ENCODE measurements around the gene LIMA1. TPM values are rescaled to one million over a fixed set of nuclear protein-coding genes. Genes with fewer than 3 reads are reported as not detected.

The LIMA1 gene
- polyA plus RNA-seq, 4 donors = 85.0 to 124 (median 100) TPM

DNA sequence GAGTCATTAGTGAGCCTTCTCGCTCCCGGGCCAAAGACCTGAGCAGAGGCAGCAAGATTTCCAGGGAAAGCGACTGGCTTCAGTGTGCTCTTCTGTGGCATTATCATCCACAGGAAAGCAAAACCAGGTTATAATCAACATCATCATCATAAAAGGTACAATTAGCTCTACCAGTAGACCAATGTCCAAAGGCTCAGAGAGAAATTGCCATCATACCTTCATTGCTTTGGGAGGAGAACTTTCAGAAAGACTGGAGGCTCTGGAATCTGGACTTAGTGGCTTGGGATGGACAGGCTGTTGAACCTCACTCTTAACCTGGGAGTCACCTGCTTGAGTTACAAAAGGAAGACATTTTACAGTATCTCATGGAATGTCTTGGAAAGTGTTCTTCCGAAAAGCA, 91.1 kb downstream of the LIMA1 start:
- DNase-seq (ENCODE audit: low read depth in 4 of 4, low spot score in 3 of 4) = no peak

GRCh38 chr12:50190859-50191258, 92.5 kb downstream of the LIMA1 start:
- no peak for DNase-seq (ENCODE audit: low read depth in 4 of 4, low spot score in 3 of 4)

- DNase-seq (ENCODE audit: low read depth in 4 of 4, low spot score in 3 of 4) = no peak
These were observed 94.3 kb downstream of the LIMA1 start for GRCh38 chr12:50188875-50189575.

- no peak for DNase-seq (ENCODE audit: low read depth in 4 of 4, low spot score in 3 of 4)
These were observed 95.0 kb downstream of the LIMA1 start for GRCh38 chr12:50188241-50188781.

DNA sequence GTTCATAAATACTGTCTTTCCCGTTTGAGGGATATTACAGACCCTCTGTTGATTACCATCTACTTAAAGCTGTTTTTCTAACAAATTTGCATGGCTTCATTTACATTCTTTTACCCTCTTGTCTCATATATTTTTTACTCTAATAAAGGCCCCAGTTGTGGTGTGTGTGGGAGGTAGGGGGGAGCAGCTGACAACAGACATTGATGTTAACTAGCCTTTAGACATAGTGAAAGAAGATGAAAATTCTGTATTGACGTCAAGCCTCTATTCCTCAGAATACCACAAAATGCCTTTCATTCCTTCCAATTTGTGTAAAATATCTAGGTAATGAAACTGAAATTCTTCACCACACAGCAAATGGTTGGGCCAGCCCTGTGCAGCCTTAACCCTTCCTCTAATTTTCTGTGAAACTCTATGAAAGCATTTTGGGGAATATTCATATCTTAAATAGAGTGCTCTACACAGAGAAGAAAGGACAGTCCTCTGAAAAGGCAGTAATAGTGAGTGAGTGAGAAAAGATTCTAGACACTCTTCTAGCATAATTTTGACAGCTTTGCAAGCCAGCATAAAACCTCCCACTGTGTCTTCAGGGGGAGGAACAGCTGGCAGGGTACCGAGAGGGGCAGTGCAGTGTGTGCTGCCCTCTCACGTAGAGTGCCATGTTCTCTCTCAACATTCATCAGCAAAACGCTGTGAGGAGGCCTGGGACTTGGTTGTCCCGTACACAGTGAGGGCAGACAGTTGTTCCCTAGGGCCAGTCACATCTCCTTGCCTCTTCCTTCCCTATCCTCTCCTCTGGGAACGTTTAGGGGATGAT, 96.0 kb downstream of the LIMA1 start:
- DNase-seq (ENCODE audit: low read depth in 4 of 4, low spot score in 3 of 4) = no peak

GRCh38 chr12:50186681-50187080, 96.6 kb downstream of the LIMA1 start:
- no peak for DNase-seq (ENCODE audit: low read depth in 4 of 4, low spot score in 3 of 4)

DNA sequence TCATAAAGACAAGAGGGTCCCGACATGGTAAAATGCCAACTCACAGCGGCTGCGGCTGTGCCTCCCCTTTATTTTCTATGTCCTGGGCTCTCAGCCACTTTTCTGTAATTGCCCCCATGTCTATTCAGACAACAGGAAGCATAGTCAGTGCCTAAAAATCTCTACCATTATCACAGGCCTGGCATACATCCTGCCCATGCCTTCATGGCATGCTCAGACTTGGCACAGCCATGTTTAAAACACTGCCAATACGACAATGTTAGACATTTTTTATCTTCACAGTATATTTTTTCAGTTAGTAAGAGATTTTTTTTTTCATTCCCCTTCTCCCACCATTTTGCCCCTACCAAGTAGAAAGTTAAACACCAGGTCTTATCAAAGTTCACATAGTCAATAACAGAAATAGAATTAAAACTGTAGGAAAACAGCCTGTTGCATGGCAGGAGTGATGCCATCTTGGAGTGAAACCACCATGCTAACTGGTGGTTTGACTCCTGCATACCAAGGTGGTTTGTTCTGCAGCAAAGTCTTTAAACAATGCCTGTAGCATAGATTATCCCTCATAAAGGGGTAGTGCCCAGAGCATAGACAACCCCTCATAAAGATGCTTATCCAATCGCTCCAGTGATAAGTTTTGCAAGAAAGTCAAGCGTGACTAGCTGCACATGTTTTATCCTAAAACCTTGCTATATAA, 97.2 kb downstream of the LIMA1 start:
- no peak for DNase-seq (ENCODE audit: low read depth in 4 of 4, low spot score in 3 of 4)

- DNase-seq (ENCODE audit: low read depth in 4 of 4, low spot score in 3 of 4) = no peak
These were observed 97.9 kb downstream of the LIMA1 start for GRCh38 chr12:50185301-50185895.

- DNase-seq (ENCODE audit: low read depth in 4 of 4, low spot score in 3 of 4) = no peak
These were observed 99.1 kb downstream of the LIMA1 start for GRCh38 chr12:50184261-50184660.

- no peak for DNase-seq (ENCODE audit: low read depth in 4 of 4, low spot score in 3 of 4)
These were observed 100.9 kb downstream of the LIMA1 start for GRCh38 chr12:50182461-50182860.

GRCh38 chr12:50181691-50182090, 101.6 kb downstream of the LIMA1 start:
- no peak for DNase-seq (ENCODE audit: low read depth in 4 of 4, low spot score in 3 of 4)

DNA sequence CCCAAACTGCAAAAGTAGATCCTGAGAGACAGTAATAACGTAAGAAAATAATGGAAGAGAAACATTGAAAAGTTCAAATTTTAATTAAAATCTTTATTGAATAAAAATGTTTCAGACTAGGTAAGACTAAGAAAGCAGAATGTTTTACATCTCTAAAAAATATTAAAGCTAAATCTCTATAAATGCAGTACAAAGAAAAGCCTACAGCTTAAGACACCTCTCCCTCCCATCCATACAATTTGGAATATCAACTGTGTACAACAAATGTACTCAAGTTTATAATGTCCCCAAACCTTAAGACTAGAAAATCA, 107.6 kb downstream of the LIMA1 start:
- no peak for DNase-seq (ENCODE audit: low read depth in 4 of 4, low spot score in 3 of 4)

GRCh38 chr12:50174971-50175715, 108.2 kb downstream of the LIMA1 start:
- peak in 3 of 4 donors; percentile 60 to 67 (median 65) for DNase-seq (ENCODE audit: low read depth in 4 of 4, low spot score in 3 of 4)

- DNase-seq (ENCODE audit: low read depth in 4 of 4, low spot score in 3 of 4) = peak; percentile 94 to 97 (median 96)
These were observed 116.1 kb downstream of the LIMA1 start, which contains the start of gene CERS5 for GRCh38 chr12:50167049-50167828. Gene CERS5 (minus strand): TSS chr12:50167369. CDS start chr12:50167297, 72 bp downstream.

DNA sequence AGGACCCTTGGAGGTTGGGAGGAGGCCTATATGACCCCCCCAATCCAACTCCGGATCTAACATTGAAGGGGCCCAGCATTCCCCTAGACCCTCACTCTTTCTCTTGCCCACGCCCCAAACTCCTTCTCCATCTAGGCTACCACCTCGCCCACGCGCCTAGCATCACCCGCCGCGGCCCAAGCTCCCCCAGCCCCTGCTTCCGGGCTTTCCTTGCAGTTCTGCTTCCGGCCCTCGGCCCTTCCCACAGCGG, 116.6 kb downstream of the LIMA1 start:
- DNase-seq (ENCODE audit: low read depth in 4 of 4, low spot score in 3 of 4) = no peak

DNA sequence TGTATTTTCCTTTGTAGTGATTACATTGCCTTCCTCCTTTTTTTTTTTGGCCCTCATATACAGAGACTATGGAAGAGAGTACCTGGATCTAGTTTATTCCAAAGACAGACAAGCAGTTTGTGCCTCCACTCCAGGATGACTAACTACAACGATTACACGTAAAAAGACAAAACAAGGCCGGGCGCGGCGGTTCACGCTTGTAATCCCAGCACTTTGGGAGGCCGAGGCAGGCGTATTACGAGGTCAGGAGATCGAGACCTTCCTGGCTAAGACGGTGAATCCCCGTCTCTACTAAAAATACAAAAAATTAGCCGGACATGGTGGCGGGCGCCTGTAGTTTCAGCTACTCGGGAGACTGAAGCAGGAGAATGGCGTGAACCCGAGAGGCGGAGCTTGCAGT, 118.4 kb downstream of the LIMA1 start:
- DNase-seq (ENCODE audit: low read depth in 4 of 4, low spot score in 3 of 4) = no peak

- no peak for DNase-seq (ENCODE audit: low read depth in 4 of 4, low spot score in 3 of 4)
These were observed 121.1 kb downstream of the LIMA1 start for GRCh38 chr12:50162230-50162629.

DNA sequence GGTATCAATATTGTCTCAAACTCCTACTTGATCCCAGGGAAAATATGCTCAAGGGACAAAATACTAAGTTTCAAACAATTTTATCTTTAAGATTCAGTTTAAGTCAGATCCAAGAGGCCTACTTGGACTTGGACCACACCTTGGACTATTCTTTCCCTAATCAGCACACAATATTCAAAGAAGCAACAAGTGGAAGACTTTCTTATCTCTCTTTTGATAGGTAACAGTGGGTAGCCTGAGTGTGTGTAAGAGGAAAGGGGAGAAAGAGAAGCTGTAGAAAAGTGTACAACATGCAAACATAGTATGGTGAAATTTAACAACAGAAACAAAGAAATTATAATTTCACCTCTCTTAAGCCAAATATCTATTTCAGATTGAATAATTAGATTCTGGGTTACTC, 122.7 kb downstream of the LIMA1 start:
- DNase-seq (ENCODE audit: low read depth in 4 of 4, low spot score in 3 of 4) = no peak

DNA sequence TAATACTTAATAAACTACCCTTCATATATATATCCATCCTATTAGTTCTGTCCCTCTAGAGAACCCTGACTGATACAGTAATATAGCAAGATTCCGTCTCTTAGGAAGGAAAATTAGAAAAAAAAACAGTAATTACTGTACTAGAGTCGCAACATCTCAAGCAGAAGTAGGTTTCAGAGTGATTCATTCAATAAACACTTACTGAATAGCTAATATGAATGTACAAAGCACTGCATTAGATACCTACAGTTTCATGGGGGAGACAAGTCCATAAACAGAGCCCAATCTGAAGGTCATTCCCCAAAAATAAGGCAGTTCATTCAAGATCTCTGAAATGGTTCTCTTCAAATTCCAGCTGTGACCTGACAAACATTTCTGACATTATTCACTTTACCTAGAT, 126.1 kb downstream of the LIMA1 start:
- DNase-seq (ENCODE audit: low read depth in 4 of 4, low spot score in 3 of 4) = no peak

- DNase-seq (ENCODE audit: low read depth in 4 of 4, low spot score in 3 of 4) = no peak
These were observed 126.7 kb downstream of the LIMA1 start for GRCh38 chr12:50156641-50157040.

All from left renal pelvis (tissue), 4 donors.